IMR-90 (cell line): ENCODE results near the gene FRY. TPM values are rescaled to one million over a fixed set of nuclear protein-coding genes. Genes with fewer than 3 reads are reported as not detected.

ENCODE experiments used
- ATAC-seq: fragments of 200-7000 bp; cut with Tn5 transposase; 2 replicates; pipeline ENCODE4 v1.9.1; 2020; ENCODE audit warnings: low read depth, mild to moderate bottlenecking, moderate library complexity
- BruUV-seq: library from RNA; stranded (reverse); fragments of 400-500 nt; replicated peaks from 2 replicates; lab custom pipeline; 2021; lab: Mats Ljungman, UMichigan
- CTCF ChIA-PET: fragments of 300-600 bp; formaldehyde crosslinking; extraction: SDS; loops from one replicate; lab custom pipeline; 2021; ENCODE audit warnings: antibody characterized with exemption; lab: Yijun Ruan, JAX
- POLR2A ChIA-PET: fragments of 300-600 bp; sonication (Branson Sonifier 250); formaldehyde crosslinking; loops from one replicate; lab custom pipeline; 2022; ENCODE audit warnings: antibody characterized with exemption; ENCODE audit not compliant: unreplicated experiment; lab: Charles Lee
- DNase-seq: peaks from one replicate; pipeline ENCODE4 v3.0.0; 2013
- H2AFZ ChIP-seq: replicated peaks from 2 replicates; pipeline ENCODE3; 2013; ENCODE audit warnings: low read length, mild to moderate bottlenecking; ENCODE audit not compliant: poor library complexity
- H2AK5ac ChIP-seq: 2 replicates; pipeline ENCODE4 v1.6.1; 2013; ENCODE audit warnings: low read depth, low read length, inconsistent platforms
- H2AK9ac ChIP-seq: replicated peaks from 2 replicates; pipeline ENCODE3; 2013; ENCODE audit warnings: mild to moderate bottlenecking, low read depth, low read length, moderate library complexity; ENCODE audit not compliant: poor library complexity
- H2BK120ac ChIP-seq: 2 replicates; pipeline ENCODE4 v1.6.1; 2013; ENCODE audit warnings: low read depth, low read length, inconsistent platforms
- H2BK15ac ChIP-seq: 3 replicates; pipeline ENCODE4 v1.6.1; 2013; ENCODE audit warnings: low read depth, low read length, inconsistent platforms
- H2BK20ac ChIP-seq: 2 replicates; pipeline ENCODE4 v1.6.1; 2013; ENCODE audit warnings: low read depth, mild to moderate bottlenecking, inconsistent platforms, low read length, moderate library complexity
- H2BK5ac ChIP-seq: 2 replicates; pipeline ENCODE4 v1.6.1; 2013; ENCODE audit warnings: mild to moderate bottlenecking, low read depth, low read length, inconsistent platforms; ENCODE audit not compliant: poor library complexity, severe bottlenecking
- H3K14ac ChIP-seq: replicated peaks from 2 replicates; pipeline ENCODE4 v1.6.1; 2013; ENCODE audit warnings: low read depth, low read length, inconsistent platforms
- H3K18ac ChIP-seq: 2 replicates; pipeline ENCODE4 v1.6.1; 2013; ENCODE audit warnings: low read depth, low read length, control low read depth
- H3K23ac ChIP-seq: 2 replicates; pipeline ENCODE4 v1.6.1; 2013; ENCODE audit warnings: low read depth, low read length, inconsistent platforms
- H3K27ac ChIP-seq: 2 replicates; pipeline ENCODE4 v1.5.1; 2013; ENCODE audit warnings: mild to moderate bottlenecking, control low read depth, low read length; ENCODE audit not compliant: insufficient read depth
- H3K27me3 ChIP-seq: 2 replicates; pipeline ENCODE4 v1.6.1; 2013; ENCODE audit warnings: low read length; ENCODE audit not compliant: control insufficient read depth, insufficient read depth
- H3K36me3 ChIP-seq: 2 replicates; pipeline ENCODE4 v1.6.1; 2013; ENCODE audit warnings: low read length, mixed read lengths; ENCODE audit not compliant: control insufficient read depth, insufficient read depth
- H3K4ac ChIP-seq: 2 replicates; pipeline ENCODE4 v1.6.1; 2013; ENCODE audit warnings: low read depth, low read length, inconsistent platforms
- H3K4me1 ChIP-seq: 2 replicates; pipeline ENCODE4 v1.6.1; 2013; ENCODE audit warnings: low read length, mixed read lengths; ENCODE audit not compliant: control insufficient read depth, insufficient read depth
- H3K4me2 ChIP-seq: 2 replicates; pipeline ENCODE4 v1.6.1; 2013; ENCODE audit warnings: low read depth, mild to moderate bottlenecking, control low read depth, low read length, moderate library complexity
- H3K4me3 ChIP-seq: 2 replicates; pipeline ENCODE4 v1.5.1; 2013; ENCODE audit warnings: low read depth, mild to moderate bottlenecking, control low read depth, low read length, moderate library complexity; ENCODE audit not compliant: insufficient read depth
- H3K56ac ChIP-seq: 2 replicates; pipeline ENCODE4 v1.6.1; 2013; ENCODE audit warnings: low read length, inconsistent platforms; ENCODE audit not compliant: insufficient read depth; ENCODE audit errors: extremely low read depth
- H3K79me1 ChIP-seq, 2 experiments: 2 replicates each; pipeline ENCODE4 v1.6.1; 2013; ENCODE audit warnings: low read length in 2 of 2, inconsistent platforms in 1 of 2, low read depth in 1 of 2
- H3K9ac ChIP-seq: 2 replicates; pipeline ENCODE4 v1.6.1; 2013; ENCODE audit warnings: low read depth, low read length, control low read depth
- H3K9me1 ChIP-seq: 2 replicates; pipeline ENCODE4 v1.6.1; 2013; ENCODE audit warnings: low read length, inconsistent platforms; ENCODE audit not compliant: insufficient read depth
- H3K9me3 ChIP-seq: 2 replicates; pipeline ENCODE4 v1.6.1; 2013; ENCODE audit warnings: low read length; ENCODE audit not compliant: control insufficient read depth, insufficient read depth
- H4K20me1 ChIP-seq: 2 replicates; pipeline ENCODE4 v1.6.1; 2013; ENCODE audit warnings: low read length, inconsistent platforms; ENCODE audit not compliant: insufficient read depth
- H4K5ac ChIP-seq: 2 replicates; pipeline ENCODE4 v1.6.1; 2013; ENCODE audit warnings: mild to moderate bottlenecking, low read depth, low read length, control low read depth
- H4K8ac ChIP-seq, 2 experiments: 2 replicates each; pipeline ENCODE4 v1.6.1; 2013; ENCODE audit warnings: low read depth in 2 of 2, low read length in 2 of 2, control low read depth in 1 of 2, inconsistent platforms in 1 of 2
- H4K91ac ChIP-seq: 2 replicates; pipeline ENCODE4 v1.6.1; 2013; ENCODE audit warnings: low read depth, low read length, inconsistent platforms; ENCODE audit not compliant: insufficient read depth
- CEBPB ChIP-seq: IDR thresholded peaks from 2 replicates; pipeline ENCODE4 v1.6.1; 2012; ENCODE audit warnings: low read depth, low read length, improper control_type of control experiment
- CHD1 ChIP-seq: IDR thresholded peaks from 2 replicates; pipeline ENCODE4 v1.6.1; 2012; ENCODE audit warnings: low read depth, low read length, improper control_type of control experiment
- CTCF ChIP-seq: conservative IDR thresholded peaks from 2 replicates; pipeline ENCODE4 v1.5.1; 2012; ENCODE audit warnings: mild to moderate bottlenecking, low read depth, low read length, improper control_type of control experiment
- FOS ChIP-seq: fragments of 150-350 bp; IDR thresholded peaks from 2 replicates; pipeline ENCODE4 v1.6.1; 2016; ENCODE audit warnings: low read depth, low read length
- MAFK ChIP-seq: IDR thresholded peaks from 2 replicates; pipeline ENCODE4 v1.6.1; 2012; ENCODE audit warnings: low read depth, low read length, improper control_type of control experiment
- MAZ ChIP-seq: IDR thresholded peaks from 2 replicates; pipeline ENCODE4 v1.6.1; 2012; ENCODE audit warnings: low read depth, mild to moderate bottlenecking, low read length, improper control_type of control experiment, moderate library complexity, borderline replicate concordance
- MXI1 ChIP-seq: IDR thresholded peaks from 2 replicates; pipeline ENCODE4 v1.6.1; 2012; ENCODE audit warnings: low read depth, mild to moderate bottlenecking, low read length, moderate library complexity, borderline replicate concordance
- NFE2L2 ChIP-seq: fragments of 150-350 bp; IDR thresholded peaks from 2 replicates; pipeline ENCODE4 v1.6.1; 2016; ENCODE audit warnings: low read depth, mild to moderate bottlenecking, low read length
- RCOR1 ChIP-seq: IDR thresholded peaks from 2 replicates; pipeline ENCODE4 v1.6.1; 2012; ENCODE audit warnings: mild to moderate bottlenecking, low read length, improper control_type of control experiment; ENCODE audit not compliant: insufficient replicate concordance
- RFX5 ChIP-seq: IDR thresholded peaks from 2 replicates; pipeline ENCODE4 v1.8.0; 2012; ENCODE audit warnings: low read depth, mild to moderate bottlenecking, low read length, moderate library complexity
- SMC3 ChIP-seq: fragments of 150-350 bp; IDR thresholded peaks from 2 replicates; pipeline ENCODE4 v1.6.1; 2016; ENCODE audit warnings: low read depth, mild to moderate bottlenecking, antibody characterized with exemption, low read length, moderate library complexity
- WGBS, 2 experiments: methylation state at CpG; one replicate each; pipeline versions ENCODE4 v1.1.5 to v1.1.7; 2013; ENCODE audit warnings: missing lambda C conversion rate in 2 of 2; ENCODE audit not compliant: insufficient read length in 1 of 2; ENCODE audit errors: extremely low coverage in 2 of 2; 5-methylcytosine and 5-hydroxymethylcytosine counted together
- dilution Hi-C: fragments of 300-500 bp; cut with HindIII; formaldehyde crosslinking; loops from one replicate; pipeline ENCODE4 v1.14.3; 2018; ENCODE audit warnings: low sequenced_read_pairs; ENCODE audit not compliant: unreplicated experiment
- in situ Hi-C: fragments of 300-500 bp; cut with MboI; formaldehyde crosslinking; loops from 3 replicates; pipeline ENCODE4 v1.14.3; 2019; ENCODE audit warnings: low sequenced_read_pairs, inconsistent platforms, mixed read lengths
- intact Hi-C: fragments of 100-400 bp; cut with micrococcal nuclease; formaldehyde crosslinking; loops from 2 replicates; pipeline ENCODE4 v1.10.0; 2022
- polyA plus RNA-seq, 3 experiments: library from polyadenylated mRNA; depleted of rRNA; stranded (reverse); fragments of >200 nt; gene quantifications; 2 replicates each; pipeline ENCODE4 v1.2.3, GENCODE V29; 2012; ENCODE audit warnings: low replicate concordance in 1 of 3
- total RNA-seq: library from RNA; depleted of rRNA; stranded (reverse); fragments of >200 nt; gene quantifications from 2 replicates; pipeline ENCODE4 v1.2.3, GENCODE V29; 2012
- TF ChIP-seq, protein P1 (sequence below): fragments of 150-350 bp; IDR thresholded peaks from 2 replicates; pipeline ENCODE4 v1.6.1; 2016; ENCODE audit warnings: low read depth, mild to moderate bottlenecking, low read length, moderate library complexity, borderline replicate concordance
- TF ChIP-seq, protein P2 (sequence below): fragments of 150-350 bp; IDR thresholded peaks from 2 replicates; pipeline ENCODE4 v1.6.1; 2017; ENCODE audit warnings: mild to moderate bottlenecking, antibody characterized with exemption, low read length, low read depth

Gene FRY
- total and polyA plus RNA-seq, 2 of the 4 experiments (the other 2 are of a cell fraction): 3.0 to 4.8 TPM

DNA sequence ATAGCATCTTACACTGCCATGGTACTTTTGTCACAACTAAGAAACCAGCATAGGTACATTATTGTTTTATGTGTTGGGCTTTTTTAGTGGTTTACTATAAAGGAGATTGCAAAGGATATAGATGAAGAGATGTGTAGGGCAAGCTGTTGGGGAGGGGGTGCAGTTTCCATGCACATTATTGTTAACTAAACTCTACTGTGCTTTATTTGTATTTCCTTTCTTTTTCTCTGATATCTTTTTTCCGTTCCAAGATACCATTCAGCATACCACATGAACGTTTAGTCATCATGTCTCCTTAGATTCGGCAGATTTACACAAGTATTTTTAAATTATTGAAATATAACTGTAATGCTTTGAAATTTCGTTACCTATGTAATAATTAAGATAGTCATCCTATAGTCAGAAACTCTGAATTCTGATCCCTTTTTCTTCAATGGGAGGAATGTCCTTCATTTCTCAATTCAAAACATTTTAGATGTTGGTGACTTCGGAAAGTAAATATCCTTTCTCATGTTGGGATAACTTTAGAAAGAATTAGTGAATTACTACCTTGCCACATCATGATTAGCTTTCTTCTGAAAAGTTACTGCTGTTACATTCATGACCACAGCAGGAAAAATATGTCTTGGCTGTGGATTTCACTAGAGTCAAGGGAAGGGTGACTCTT, 82.8 kb downstream of the FRY start:
- no TSS peak for BruUV-seq
- no peak overlapping the region for H4K5ac ChIP-seq
- ChIA-PET CTCF (no interaction called here), POLR2A (interaction anchor here (0.5 kb wide), 1 partner anchor 78 kb away, joined by 3 read pairs; no protein-coding TSS in a partner anchor)
- no peak overlapping the region for H2AK9ac ChIP-seq
- H2BK20ac ChIP-seq: no peak overlapping the region
- H3K23ac ChIP-seq: no peak overlapping the region
- TF ChIP-seq RFX5 (no peak), CTCF (no peak), SMC3 (no peak), MXI1 (no peak), MAZ (no peak), MAFK (no peak), CHD1 (no peak), NFE2L2 (no peak), RCOR1 (no peak), FOS (no peak), CEBPB (no peak)
- TF ChIP-seq, protein P1, sequence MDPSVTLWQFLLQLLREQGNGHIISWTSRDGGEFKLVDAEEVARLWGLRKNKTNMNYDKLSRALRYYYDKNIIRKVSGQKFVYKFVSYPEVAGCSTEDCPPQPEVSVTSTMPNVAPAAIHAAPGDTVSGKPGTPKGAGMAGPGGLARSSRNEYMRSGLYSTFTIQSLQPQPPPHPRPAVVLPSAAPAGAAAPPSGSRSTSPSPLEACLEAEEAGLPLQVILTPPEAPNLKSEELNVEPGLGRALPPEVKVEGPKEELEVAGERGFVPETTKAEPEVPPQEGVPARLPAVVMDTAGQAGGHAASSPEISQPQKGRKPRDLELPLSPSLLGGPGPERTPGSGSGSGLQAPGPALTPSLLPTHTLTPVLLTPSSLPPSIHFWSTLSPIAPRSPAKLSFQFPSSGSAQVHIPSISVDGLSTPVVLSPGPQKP: no peak
- TF ChIP-seq, protein P2, sequence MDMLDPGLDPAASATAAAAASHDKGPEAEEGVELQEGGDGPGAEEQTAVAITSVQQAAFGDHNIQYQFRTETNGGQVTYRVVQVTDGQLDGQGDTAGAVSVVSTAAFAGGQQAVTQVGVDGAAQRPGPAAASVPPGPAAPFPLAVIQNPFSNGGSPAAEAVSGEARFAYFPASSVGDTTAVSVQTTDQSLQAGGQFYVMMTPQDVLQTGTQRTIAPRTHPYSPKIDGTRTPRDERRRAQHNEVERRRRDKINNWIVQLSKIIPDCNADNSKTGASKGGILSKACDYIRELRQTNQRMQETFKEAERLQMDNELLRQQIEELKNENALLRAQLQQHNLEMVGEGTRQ: no peak
- no CpG with 5 or more reads among the region's 5 CpGs for WGBS, 2 experiments
- H3K4me2 ChIP-seq: no peak overlapping the region
- dilution Hi-C loops: no loop called here
- no peak overlapping the region for H3K4me3 ChIP-seq
- no peak overlapping the region for H4K8ac ChIP-seq
- no peak overlapping the region for H3K56ac ChIP-seq
- H3K27me3 ChIP-seq: no peaks in the 10 kb centered on the region
- no peak overlapping the region for H2BK5ac ChIP-seq
- H3K79me1 ChIP-seq: no peaks in the 10 kb centered on the region
- H3K9me3 ChIP-seq: no peaks in the 10 kb centered on the region
- no peaks in the 10 kb centered on the region for H4K20me1 ChIP-seq
- no peak for ATAC-seq
- intact Hi-C loops: no loop called here
- in situ Hi-C loops: no loop called here
- no peak overlapping the region for H3K27ac ChIP-seq
- H3K4ac ChIP-seq: no peak overlapping the region
- H3K18ac ChIP-seq: no peak overlapping the region
- no peak overlapping the region for H3K9ac ChIP-seq
- DNase-seq: no peak
- H2AFZ ChIP-seq: no peak overlapping the region
- no peaks in the 10 kb centered on the region; the same call in 1 of the 2 replicates for H3K36me3 ChIP-seq
- no peak overlapping the region for H4K91ac ChIP-seq
- H2BK120ac ChIP-seq: no peak overlapping the region
- peaks cover 3% of the 10 kb centered on the region for H3K4me1 ChIP-seq
- no peak overlapping the region for H2BK15ac ChIP-seq
- no peak overlapping the region for H3K14ac ChIP-seq
- H2AK5ac ChIP-seq: no peak overlapping the region
- H3K9me1 ChIP-seq: 0 out of 2 replicates have a peak, but pooled peaks cover 3% of the 10 kb centered on the region
